ENCODE measurements around the gene KCNJ9.

Gene KCNJ9

GRCh38 chr1:160082487-160082886, 1.1 kb downstream of the KCNJ9 start:
- H2AFZ ChIP-seq (ENCODE audit: insufficient read depth, low read length, poor library complexity), result no peak overlapping the region
- peaks cover 2 to 3% of the 10 kb centered on the region in 2 experiments for H3K4me1 ChIP-seq (ENCODE audit: control insufficient read depth in 1 of 2, insufficient read depth in 2 of 2, low read length in 2 of 2)
- H2AK5ac ChIP-seq (ENCODE audit: low read length), result no peak overlapping the region
- no peak overlapping the region for H4K8ac ChIP-seq (ENCODE audit: low read depth, low read length)
- no peak overlapping the region for H3K18ac ChIP-seq (ENCODE audit: low read length)
- no peaks in the 10 kb centered on the region for H3K36me3 ChIP-seq (ENCODE audit: control insufficient read depth in 1 of 2, insufficient read depth in 2 of 2, low read length in 2 of 2)
- no peak overlapping the region for H3K4me3 ChIP-seq (ENCODE audit: low read depth, low read length)
- no peak overlapping the region for H2BK12ac ChIP-seq (ENCODE audit: low read length)
- no peaks in the 10 kb centered on the region for H3K9me3 ChIP-seq (ENCODE audit: insufficient read depth, low read depth, low read length)
- H3K9ac ChIP-seq (ENCODE audit: low read length), result no peak overlapping the region
- no peak for DNase-seq
- no peak overlapping the region for H3K23ac ChIP-seq (ENCODE audit: low read length)
- no CpG with 5 or more reads among the region's 2 CpGs for WGBS (ENCODE audit: extremely low coverage, insufficient coverage, insufficient read length)
- no peak overlapping the region for H2BK120ac ChIP-seq (ENCODE audit: insufficient read depth, low read length, poor library complexity)
- no peak overlapping the region for H3K14ac ChIP-seq (ENCODE audit: low read length)
- H2BK5ac ChIP-seq (ENCODE audit: low read depth, low read length, poor library complexity), result no peak overlapping the region
- H3K27me3 ChIP-seq (ENCODE audit: insufficient read depth, low read length), result peaks cover 5% of the 10 kb centered on the region
- H3K27ac ChIP-seq (ENCODE audit: low read depth, low read length), result no peak overlapping the region
- no peaks in the 10 kb centered on the region for H3K79me2 ChIP-seq (ENCODE audit: control insufficient read depth, insufficient read depth, low read length, poor library complexity)
- H3K4me2 ChIP-seq (ENCODE audit: low read length), result no peak overlapping the region
- H4K12ac ChIP-seq (ENCODE audit: low read depth, low read length), result no peak overlapping the region
- H3K4ac ChIP-seq (ENCODE audit: low read depth, low read length), result no peak overlapping the region
- H3K79me1 ChIP-seq (ENCODE audit: low read length), result no peaks in the 10 kb centered on the region
- no peak overlapping the region for H4K91ac ChIP-seq (ENCODE audit: low read depth, low read length)

- no peaks in the 10 kb centered on the region for H3K9me3 ChIP-seq (ENCODE audit: insufficient read depth, low read depth, low read length)
- no peak overlapping the region for H2BK12ac ChIP-seq (ENCODE audit: low read length)
- no CpG with 5 or more reads among the region's 3 CpGs for WGBS (ENCODE audit: extremely low coverage, insufficient coverage, insufficient read length)
- H2BK5ac ChIP-seq (ENCODE audit: low read depth, low read length, poor library complexity), result no peak overlapping the region
- no peaks in the 10 kb centered on the region for H3K36me3 ChIP-seq (ENCODE audit: control insufficient read depth in 1 of 2, insufficient read depth in 2 of 2, low read length in 2 of 2)
- no peak overlapping the region for H3K4ac ChIP-seq (ENCODE audit: low read depth, low read length)
- H2AFZ ChIP-seq (ENCODE audit: insufficient read depth, low read length, poor library complexity), result no peak overlapping the region
- H2AK5ac ChIP-seq (ENCODE audit: low read length), result no peak overlapping the region
- no peaks in the 10 kb centered on the region for H3K79me2 ChIP-seq (ENCODE audit: control insufficient read depth, insufficient read depth, low read length, poor library complexity)
- no peak overlapping the region for H3K9ac ChIP-seq (ENCODE audit: low read length)
- no peak overlapping the region for H3K18ac ChIP-seq (ENCODE audit: low read length)
- DNase-seq, result no peak
- H4K12ac ChIP-seq (ENCODE audit: low read depth, low read length), result no peak overlapping the region
- H3K4me2 ChIP-seq (ENCODE audit: low read length), result no peak overlapping the region
- no peak overlapping the region for H3K4me3 ChIP-seq (ENCODE audit: low read depth, low read length)
- H3K14ac ChIP-seq (ENCODE audit: low read length), result no peak overlapping the region
- no peak overlapping the region for H3K23ac ChIP-seq (ENCODE audit: low read length)
- peaks cover 5% of the 10 kb centered on the region for H3K27me3 ChIP-seq (ENCODE audit: insufficient read depth, low read length)
- H3K4me1 ChIP-seq (ENCODE audit: control insufficient read depth in 1 of 2, insufficient read depth in 2 of 2, low read length in 2 of 2), result peaks cover 2 to 3% of the 10 kb centered on the region in 2 experiments
- no peak overlapping the region for H2BK120ac ChIP-seq (ENCODE audit: insufficient read depth, low read length, poor library complexity)
- no peak overlapping the region for H4K91ac ChIP-seq (ENCODE audit: low read depth, low read length)
- H3K79me1 ChIP-seq (ENCODE audit: low read length), result no peaks in the 10 kb centered on the region
- H4K8ac ChIP-seq (ENCODE audit: low read depth, low read length), result no peak overlapping the region
- H3K27ac ChIP-seq (ENCODE audit: low read depth, low read length), result no peak overlapping the region
Measured at GRCh38 chr1:160082926-160083325, 1.6 kb downstream of the KCNJ9 start.

GRCh38 chr1:160083968-160084770, 2.8 kb downstream of the KCNJ9 start:
- peak; percentile 91 to 93 for DNase-seq
- Histone ChIP-seq H3K79me1 (ENCODE audit: low read length) (no peaks in the 10 kb centered on the region), H3K79me2 (ENCODE audit: control insufficient read depth, insufficient read depth, low read length, poor library complexity) (no peaks in the 10 kb centered on the region), H3K9ac (ENCODE audit: low read length) (no peak overlapping the region), H3K9me3 (ENCODE audit: insufficient read depth, low read depth, low read length) (no peaks in the 10 kb centered on the region), H2AFZ (ENCODE audit: insufficient read depth, low read length, poor library complexity) (no peak overlapping the region), H2BK12ac (ENCODE audit: low read length) (no peak overlapping the region), H3K36me3 (ENCODE audit: control insufficient read depth in 1 of 2, insufficient read depth in 2 of 2, low read length in 2 of 2) (no peaks in the 10 kb centered on the region), H4K91ac (ENCODE audit: low read depth, low read length) (no peak overlapping the region), H2BK5ac (ENCODE audit: low read depth, low read length, poor library complexity) (no peak overlapping the region), H3K4me2 (ENCODE audit: low read length) (peak overlapping the region; percentile 54), H3K23ac (ENCODE audit: low read length) (no peak overlapping the region), H2AK5ac (ENCODE audit: low read length) (no peak overlapping the region), H4K12ac (ENCODE audit: low read depth, low read length) (no peak overlapping the region), H3K27ac (ENCODE audit: low read depth, low read length) (no peak overlapping the region), H3K18ac (ENCODE audit: low read length) (no peak overlapping the region), H3K4me3 (ENCODE audit: low read depth, low read length) (no peak overlapping the region), H3K27me3 (ENCODE audit: insufficient read depth, low read length) (peaks cover 5% of the 10 kb centered on the region), H3K4ac (ENCODE audit: low read depth, low read length) (no peak overlapping the region), H3K4me1 (ENCODE audit: control insufficient read depth in 1 of 2, insufficient read depth in 2 of 2, low read length in 2 of 2) (peaks cover 2 to 3% of the 10 kb centered on the region in 2 experiments), H3K14ac (ENCODE audit: low read length) (no peak overlapping the region), H4K8ac (ENCODE audit: low read depth, low read length) (no peak overlapping the region), H2BK120ac (ENCODE audit: insufficient read depth, low read length, poor library complexity) (no peak overlapping the region)
- no CpG with 5 or more reads among the region's 96 CpGs for WGBS (ENCODE audit: extremely low coverage, insufficient coverage, insufficient read length)

- no CpG with 5 or more reads among the region's 30 CpGs for WGBS (ENCODE audit: extremely low coverage, insufficient coverage, insufficient read length)
- Histone ChIP-seq H2AK5ac (ENCODE audit: low read length) (no peak overlapping the region), H3K27ac (ENCODE audit: low read depth, low read length) (no peak overlapping the region), H4K12ac (ENCODE audit: low read depth, low read length) (no peak overlapping the region), H4K91ac (ENCODE audit: low read depth, low read length) (no peak overlapping the region), H3K27me3 (ENCODE audit: insufficient read depth, low read length) (peaks cover 5% of the 10 kb centered on the region), H3K18ac (ENCODE audit: low read length) (no peak overlapping the region), H2BK5ac (ENCODE audit: low read depth, low read length, poor library complexity) (no peak overlapping the region), H2BK120ac (ENCODE audit: insufficient read depth, low read length, poor library complexity) (no peak overlapping the region), H4K8ac (ENCODE audit: low read depth, low read length) (no peak overlapping the region), H3K36me3 (ENCODE audit: control insufficient read depth in 1 of 2, insufficient read depth in 2 of 2, low read length in 2 of 2) (no peaks in the 10 kb centered on the region), H3K79me2 (ENCODE audit: control insufficient read depth, insufficient read depth, low read length, poor library complexity) (no peaks in the 10 kb centered on the region), H3K4me3 (ENCODE audit: low read depth, low read length) (no peak overlapping the region), H3K4me1 (ENCODE audit: control insufficient read depth in 1 of 2, insufficient read depth in 2 of 2, low read length in 2 of 2) (peaks cover 2 to 3% of the 10 kb centered on the region in 2 experiments), H3K79me1 (ENCODE audit: low read length) (no peaks in the 10 kb centered on the region), H3K14ac (ENCODE audit: low read length) (no peak overlapping the region), H2AFZ (ENCODE audit: insufficient read depth, low read length, poor library complexity) (no peak overlapping the region), H3K23ac (ENCODE audit: low read length) (no peak overlapping the region), H3K9me3 (ENCODE audit: insufficient read depth, low read depth, low read length) (no peaks in the 10 kb centered on the region), H3K4ac (ENCODE audit: low read depth, low read length) (no peak overlapping the region), H3K9ac (ENCODE audit: low read length) (no peak overlapping the region), H2BK12ac (ENCODE audit: low read length) (no peak overlapping the region), H3K4me2 (ENCODE audit: low read length) (no peak overlapping the region)
- no peak for DNase-seq
Measured at GRCh38 chr1:160084771-160085321, 3.5 kb downstream of the KCNJ9 start.

All from trophoblast cell (in vitro differentiated cells and primary cell).